ENCODE data around the gene STRN4. TPM values are rescaled to one million over a fixed set of nuclear protein-coding genes. Genes with fewer than 3 reads are reported as not detected.
"Not testable (repeated sequence)": the region's sequence is repeated elsewhere in the genome, so short reads cannot be mapped to it uniquely, and the experiment has no call there.

STRN4 gene
- polyA plus RNA-seq, 3 donors from 2014 or later = 8.8 to 26.8 (median 10.8) TPM

GRCh38 chr19:46783670-46784069 is 37.4 kb upstream of the STRN4 start:
- peaks cover 3 to 9% (median 8%) of the 10 kb centered on the region in 3 donors for H3K36me3 Mint-ChIP-seq
- peaks cover 55 to 64% of the 10 kb centered on the region in 2 donors for H3K4me1 Mint-ChIP-seq
- H3K27me3 Mint-ChIP-seq (ENCODE audit: low read depth in 3 of 3) = peaks cover 0 to 6% (median 5%) of the 10 kb centered on the region in 3 donors
- peak overlapping the region in 5 of 6 donors; percentile 74 to 93 (median 91) for H3K27ac Mint-ChIP-seq
- H3K9me3 Mint-ChIP-seq = no peaks in the 10 kb centered on the region
- peak overlapping the region in 3 of 5 donors; percentile 46 to 96 (median 92) for H3K4me3 Mint-ChIP-seq
- no peak for DNase-seq

GRCh38 chr19:46782355-46783019 is 36.2 kb upstream of the STRN4 start:
- DNase-seq = no peak
- H3K27me3 Mint-ChIP-seq (ENCODE audit: low read depth in 3 of 3) = peaks cover 0 to 6% (median 3%) of the 10 kb centered on the region in 3 donors
- peaks cover 3 to 10% (median 8%) of the 10 kb centered on the region in 3 donors for H3K36me3 Mint-ChIP-seq
- no peaks in the 10 kb centered on the region for H3K9me3 Mint-ChIP-seq
- H3K4me3 Mint-ChIP-seq = peak overlapping the region in 1 of 5 donors; percentile 13
- peaks cover 59 to 67% of the 10 kb centered on the region in 2 donors for H3K4me1 Mint-ChIP-seq
- H3K27ac Mint-ChIP-seq = peak overlapping the region in 3 of 6 donors; percentile 34 to 65 (median 51)

GRCh38 chr19:46777956-46778645 is 31.9 kb upstream of the STRN4 start:
- H3K9me3 Mint-ChIP-seq; DNase-seq; H3K27me3 Mint-ChIP-seq (ENCODE audit: low read depth in 3 of 3): not testable (repeated sequence)
- Mint-ChIP-seq H3K4me1 (peaks cover 26 to 28% of the 10 kb centered on the region in 2 donors), H3K4me3 (peak overlapping the region; percentile 38 to 65 (median 53)), H3K27ac (peak overlapping the region; percentile 48 to 83 (median 68)), H3K36me3 (peaks cover 9 to 29% (median 23%) of the 10 kb centered on the region in 3 donors)

GRCh38 chr19:46776927-46777911 is 31.0 kb upstream of the STRN4 start:
- Mint-ChIP-seq H3K27ac (peak overlapping the region in 4 of 6 donors; percentile 37 to 80 (median 49)), H3K4me3 (no peak overlapping the region), H3K36me3 (peaks cover 9 to 24% (median 19%) of the 10 kb centered on the region in 3 donors), H3K27me3 (ENCODE audit: low read depth in 3 of 3) (peaks cover 0 to 2% (median 0%) of the 10 kb centered on the region in 3 donors), H3K9me3 (no peaks in the 10 kb centered on the region), H3K4me1 (peaks cover 21 to 26% of the 10 kb centered on the region in 2 donors)
- no peak for DNase-seq

GRCh38 chr19:46775642-46776258 is 29.5 kb upstream of the STRN4 start:
- H3K27ac Mint-ChIP-seq = peak overlapping the region in 1 of 6 donors; percentile 15
- H3K4me3 Mint-ChIP-seq = no peak overlapping the region
- H3K27me3 Mint-ChIP-seq (ENCODE audit: low read depth in 3 of 3) = peaks cover 0 to 2% (median 1%) of the 10 kb centered on the region in 3 donors
- H3K4me1 Mint-ChIP-seq = peaks cover 21 to 24% of the 10 kb centered on the region in 2 donors
- H3K36me3 Mint-ChIP-seq = peaks cover 6 to 21% (median 15%) of the 10 kb centered on the region in 3 donors
- no peak for DNase-seq
- H3K9me3 Mint-ChIP-seq = no peaks in the 10 kb centered on the region

- Mint-ChIP-seq H3K27ac (no peak overlapping the region), H3K36me3 (peaks cover 6 to 19% (median 15%) of the 10 kb centered on the region in 3 donors), H3K4me3 (no peak overlapping the region), H3K4me1 (peaks cover 5 to 9% of the 10 kb centered on the region in 2 donors), H3K9me3 (no peaks in the 10 kb centered on the region), H3K27me3 (ENCODE audit: low read depth in 3 of 3) (peaks cover 0 to 4% (median 2%) of the 10 kb centered on the region in 3 donors)
- no peak for DNase-seq
These were observed 26.8 kb upstream of the STRN4 start for GRCh38 chr19:46773018-46773399.

GRCh38 chr19:46772170-46773017 is 26.1 kb upstream of the STRN4 start:
- no peak for DNase-seq
- peaks cover 0 to 4% (median 2%) of the 10 kb centered on the region in 3 donors for H3K27me3 Mint-ChIP-seq (ENCODE audit: low read depth in 3 of 3)
- peaks cover 0 to 5% of the 10 kb centered on the region in 2 donors for H3K4me1 Mint-ChIP-seq
- no peak overlapping the region for H3K27ac Mint-ChIP-seq
- H3K9me3 Mint-ChIP-seq = no peaks in the 10 kb centered on the region
- peaks cover 6 to 19% (median 15%) of the 10 kb centered on the region in 3 donors for H3K36me3 Mint-ChIP-seq
- H3K4me3 Mint-ChIP-seq = no peak overlapping the region

- not testable (repeated sequence) for H3K4me1 Mint-ChIP-seq; H3K27ac Mint-ChIP-seq; H3K36me3 Mint-ChIP-seq; H3K9me3 Mint-ChIP-seq; H3K4me3 Mint-ChIP-seq; H3K27me3 Mint-ChIP-seq (ENCODE audit: low read depth in 3 of 3); DNase-seq
These were observed 22.5 kb upstream of the STRN4 start for GRCh38 chr19:46768746-46769145.

GRCh38 chr19:46766569-46767317 is 20.5 kb upstream of the STRN4 start:
- Mint-ChIP-seq H3K27me3 (ENCODE audit: low read depth in 3 of 3) (peaks cover 0 to 4% (median 0%) of the 10 kb centered on the region in 3 donors), H3K27ac (peak overlapping the region in 1 of 6 donors; percentile 15), H3K4me3 (no peak overlapping the region), H3K9me3 (no peaks in the 10 kb centered on the region), H3K4me1 (no peaks in the 10 kb centered on the region), H3K36me3 (no peaks in the 10 kb centered on the region)
- peak; percentile 40 to 54 (median 49) for DNase-seq

- no peaks in the 10 kb centered on the region for H3K4me1 Mint-ChIP-seq
- no peak for DNase-seq
- no peak overlapping the region for H3K4me3 Mint-ChIP-seq
- peaks cover 0 to 1% (median 0%) of the 10 kb centered on the region in 3 donors for H3K27me3 Mint-ChIP-seq (ENCODE audit: low read depth in 3 of 3)
- H3K27ac Mint-ChIP-seq = no peak overlapping the region
- no peaks in the 10 kb centered on the region for H3K36me3 Mint-ChIP-seq
- H3K9me3 Mint-ChIP-seq = no peaks in the 10 kb centered on the region
These were observed 18.6 kb upstream of the STRN4 start for GRCh38 chr19:46764817-46765291.

- no peaks in the 10 kb centered on the region for H3K27me3 Mint-ChIP-seq (ENCODE audit: low read depth in 3 of 3)
- DNase-seq = no peak
- peaks cover 0 to 1% of the 10 kb centered on the region in 2 donors for H3K4me1 Mint-ChIP-seq
- no peaks in the 10 kb centered on the region for H3K9me3 Mint-ChIP-seq
- H3K4me3 Mint-ChIP-seq = no peak overlapping the region
- no peak overlapping the region for H3K27ac Mint-ChIP-seq
- H3K36me3 Mint-ChIP-seq = peaks cover 0 to 5% (median 0%) of the 10 kb centered on the region in 3 donors
These were observed 16.1 kb upstream of the STRN4 start for GRCh38 chr19:46762245-46762890.

All from immature natural killer cell (primary cell).